CD4-positive, alpha-beta T cell treated with Interleukin-17A for 4 hours (primary cell): ENCODE measurements around the gene SAG.

Experiments
- DNase-seq: peaks from one replicate; pipeline ENCODE4 v3.0.0-alpha.2; 2020; ENCODE audit warnings: mixed read lengths

SAG gene

GRCh38 chr2:233289648-233290047 is 18.0 kb upstream of the SAG start:
- DNase-seq, result no peak

GRCh38 chr2:233290051-233290845 is 17.4 kb upstream of the SAG start:
- no peak for DNase-seq

- DNase-seq, result no peak
Observed at GRCh38 chr2:233295891-233296290, 11.7 kb upstream of the SAG start.

- no peak for DNase-seq
Observed at GRCh38 chr2:233297076-233297475, 10.5 kb upstream of the SAG start.

GRCh38 chr2:233300401-233300800 is 7.2 kb upstream of the SAG start:
- no peak for DNase-seq

GRCh38 chr2:233301248-233301647 is 6.4 kb upstream of the SAG start:
- no peak for DNase-seq

- DNase-seq, result no peak
Observed at GRCh38 chr2:233301811-233302210, 5.8 kb upstream of the SAG start.

GRCh38 chr2:233303252-233303651 is 4.4 kb upstream of the SAG start:
- DNase-seq, result no peak

GRCh38 chr2:233311241-233311926 is 3.8 kb downstream of the SAG start:
- no peak for DNase-seq

- no peak for DNase-seq
Observed at GRCh38 chr2:233312874-233313273, 5.3 kb downstream of the SAG start.

GRCh38 chr2:233314180-233314925 is 6.7 kb downstream of the SAG start:
- DNase-seq, result no peak

GRCh38 chr2:233317196-233317943 is 9.8 kb downstream of the SAG start:
- no peak for DNase-seq

GRCh38 chr2:233319256-233319655 is 11.6 kb downstream of the SAG start:
- no peak for DNase-seq

- no peak for DNase-seq
Observed at GRCh38 chr2:233320470-233320869, 12.9 kb downstream of the SAG start.

- DNase-seq, result no peak
Observed at GRCh38 chr2:233321166-233321565, 13.6 kb downstream of the SAG start.

- DNase-seq, result no peak
Observed at GRCh38 chr2:233323851-233324250, 16.2 kb downstream of the SAG start.

GRCh38 chr2:233325256-233325655 is 17.6 kb downstream of the SAG start:
- DNase-seq, result no peak

GRCh38 chr2:233325814-233326213 is 18.2 kb downstream of the SAG start:
- no peak for DNase-seq

- no peak for DNase-seq
Observed at GRCh38 chr2:233326500-233326899, 18.9 kb downstream of the SAG start.

- DNase-seq, result no peak
Observed at GRCh38 chr2:233328922-233329321, 21.3 kb downstream of the SAG start.

GRCh38 chr2:233329489-233330135 is 22.0 kb downstream of the SAG start:
- no peak for DNase-seq

- peak; percentile 84 for DNase-seq
Observed at GRCh38 chr2:233331536-233331935, 23.9 kb downstream of the SAG start.
